T-helper 17 cell (primary cell): ENCODE data around the gene MAMDC2. TPM values are rescaled to one million over a fixed set of nuclear protein-coding genes. Genes with fewer than 3 reads are reported as not detected.

ENCODE experiments used
- ATAC-seq: fragments of 150-1000 bp; cut with Tn5 transposase; 2 replicates; pipeline ENCODE4 v1.10.0; 2021; ENCODE audit warnings: mild to moderate bottlenecking, moderate library complexity
- DNase-seq, 3 donors: peaks; one replicate each; pipeline versions ENCODE4 v3.0.0 to v3.0.0-alpha.2; 2020 to 2021
- H3K9me3 ChIP-seq: one replicate; pipeline ENCODE4 v1.7.0; 2013; ENCODE audit warnings: low read length, mild to moderate bottlenecking; ENCODE audit not compliant: control insufficient read depth, poor library complexity, severe bottlenecking
- H3K27ac Mint-ChIP-seq: one replicate; pipeline ENCODE4 v1.8.0; 2022; ENCODE audit warnings: mild to moderate bottlenecking, moderate library complexity, mixed read lengths
- H3K27me3 Mint-ChIP-seq: one replicate; pipeline ENCODE4 v1.8.0; 2022; ENCODE audit warnings: mixed read lengths
- H3K36me3 Mint-ChIP-seq: one replicate; pipeline ENCODE4 v1.8.0; 2022; ENCODE audit warnings: low read depth, mixed read lengths
- H3K4me1 Mint-ChIP-seq: one replicate; pipeline ENCODE4 v1.8.0; 2022; ENCODE audit warnings: mild to moderate bottlenecking, mixed read lengths
- H3K4me3 Mint-ChIP-seq: one replicate; pipeline ENCODE4 v1.8.0; 2022; ENCODE audit warnings: mild to moderate bottlenecking, moderate library complexity, mixed read lengths
- total RNA-seq, 4 donors: library from RNA in 2 of 4; stranded (reverse) in 2 of 4; gene quantifications; one replicate each; pipeline ENCODE4 v1.2.3 and lab custom pipeline; 2022 to 2026

The MAMDC2 gene
- total RNA-seq, 2 donors from 2014 or later: 0.07 TPM; not detected in 1

GRCh38 chr9:70060148-70060882, 16.7 kb downstream of the MAMDC2 start:
- no peak overlapping the region for H3K27ac Mint-ChIP-seq
- ATAC-seq (no peak), DNase-seq (no peak)
- H3K27me3 Mint-ChIP-seq: peaks cover 34% of the 10 kb centered on the region
- H3K9me3 ChIP-seq: no peaks in the 10 kb centered on the region
- no peaks in the 10 kb centered on the region for H3K36me3 Mint-ChIP-seq
- no peak overlapping the region for H3K4me3 Mint-ChIP-seq
- no peaks in the 10 kb centered on the region for H3K4me1 Mint-ChIP-seq

DNA sequence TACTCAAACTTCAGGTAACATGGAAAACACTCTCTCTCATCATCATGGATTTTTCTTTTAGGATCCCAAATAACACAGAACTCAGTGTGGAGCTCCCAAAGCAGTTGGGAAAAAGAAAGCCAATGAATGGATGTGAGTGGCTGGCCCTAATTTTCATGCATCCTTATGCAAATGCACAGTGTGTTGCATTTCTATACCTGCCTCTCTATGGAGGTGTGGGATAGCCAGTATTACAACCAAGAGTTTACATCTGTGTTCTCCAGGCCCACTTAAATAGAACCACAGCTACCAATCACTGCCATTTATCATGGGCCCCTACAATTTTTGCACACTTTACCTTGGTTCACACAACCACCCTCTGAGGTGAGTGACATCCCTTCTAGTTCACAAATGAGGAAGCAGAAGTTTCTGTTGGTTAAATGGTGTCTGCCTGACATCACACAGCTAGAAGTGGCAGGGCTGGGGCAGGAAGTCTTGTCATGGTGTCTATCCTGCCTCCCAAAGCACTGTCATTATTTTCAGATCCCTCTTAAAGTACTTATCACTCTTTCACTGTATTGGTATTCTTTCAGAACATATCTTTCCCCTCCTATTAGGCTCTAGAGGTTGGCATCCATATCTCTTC, 17.3 kb downstream of the MAMDC2 start:
- H3K27ac Mint-ChIP-seq: no peak overlapping the region
- H3K27me3 Mint-ChIP-seq: peaks cover 37% of the 10 kb centered on the region
- H3K9me3 ChIP-seq: no peaks in the 10 kb centered on the region
- no peak for DNase-seq
- no peaks in the 10 kb centered on the region for H3K36me3 Mint-ChIP-seq
- no peak for ATAC-seq
- no peaks in the 10 kb centered on the region for H3K4me1 Mint-ChIP-seq
- H3K4me3 Mint-ChIP-seq: no peak overlapping the region

DNA sequence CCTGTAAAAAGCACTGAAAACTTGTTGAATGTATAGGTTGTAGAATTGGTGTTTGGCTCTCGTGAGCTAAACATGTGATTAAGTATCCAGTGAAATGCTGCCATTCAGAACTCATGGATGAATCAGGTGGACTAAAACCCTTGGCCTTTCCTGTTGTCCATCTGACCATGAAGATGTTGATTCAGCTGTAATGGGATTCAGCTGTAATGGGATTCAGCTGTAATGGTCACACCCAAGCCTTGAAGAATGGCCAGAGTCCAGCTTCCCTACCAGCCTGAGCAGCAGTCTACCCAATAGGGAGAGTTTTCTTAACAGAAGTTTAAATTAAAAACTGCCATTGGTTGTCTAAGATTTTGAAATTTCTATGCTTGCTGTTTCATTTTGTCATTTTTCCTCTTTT, 18.1 kb downstream of the MAMDC2 start:
- H3K9me3 ChIP-seq: no peaks in the 10 kb centered on the region
- ATAC-seq: no peak
- Mint-ChIP-seq H3K4me1 (no peaks in the 10 kb centered on the region), H3K36me3 (no peaks in the 10 kb centered on the region), H3K27me3 (peaks cover 41% of the 10 kb centered on the region), H3K27ac (no peak overlapping the region), H3K4me3 (no peak overlapping the region)
- no peak for DNase-seq

GRCh38 chr9:70064496-70064895, 20.8 kb downstream of the MAMDC2 start:
- ATAC-seq: no peak
- H3K36me3 Mint-ChIP-seq: no peaks in the 10 kb centered on the region
- no peak for DNase-seq
- no peaks in the 10 kb centered on the region for H3K4me1 Mint-ChIP-seq
- no peak overlapping the region for H3K27ac Mint-ChIP-seq
- peaks cover 51% of the 10 kb centered on the region for H3K27me3 Mint-ChIP-seq
- H3K9me3 ChIP-seq: no peaks in the 10 kb centered on the region
- H3K4me3 Mint-ChIP-seq: no peak overlapping the region

- no peak overlapping the region for H3K4me3 Mint-ChIP-seq
- DNase-seq: no peak
- no peak overlapping the region for H3K27ac Mint-ChIP-seq
- H3K4me1 Mint-ChIP-seq: no peaks in the 10 kb centered on the region
- no peak for ATAC-seq
- H3K36me3 Mint-ChIP-seq: no peaks in the 10 kb centered on the region
- H3K9me3 ChIP-seq: no peaks in the 10 kb centered on the region
- H3K27me3 Mint-ChIP-seq: peaks cover 50% of the 10 kb centered on the region
Measured at GRCh38 chr9:70065572-70065971, 21.9 kb downstream of the MAMDC2 start.

DNA sequence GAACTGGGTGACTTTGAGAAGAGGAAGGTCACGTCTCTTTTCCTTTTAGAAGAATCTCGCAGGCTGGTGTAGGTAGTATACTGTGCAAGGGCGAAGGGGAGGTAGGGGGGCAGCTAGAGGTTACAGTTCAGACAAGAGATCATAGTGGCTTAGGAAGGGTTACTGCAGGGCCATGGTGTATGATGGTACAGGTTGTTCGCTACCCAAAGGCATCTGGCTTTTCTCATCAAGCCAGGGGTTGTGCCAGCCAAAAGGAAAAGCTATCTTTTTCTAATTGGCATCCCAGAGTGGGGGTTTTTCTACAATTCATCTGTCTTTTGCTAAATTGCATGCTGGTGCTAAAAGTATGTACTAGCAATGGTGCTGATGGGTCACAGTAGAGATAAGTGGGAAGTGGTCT, 22.8 kb downstream of the MAMDC2 start:
- no peaks in the 10 kb centered on the region for H3K9me3 ChIP-seq
- no peak for DNase-seq
- H3K4me3 Mint-ChIP-seq: no peak overlapping the region
- no peaks in the 10 kb centered on the region for H3K36me3 Mint-ChIP-seq
- no peak for ATAC-seq
- H3K27ac Mint-ChIP-seq: no peak overlapping the region
- peaks cover 50% of the 10 kb centered on the region for H3K27me3 Mint-ChIP-seq
- H3K4me1 Mint-ChIP-seq: no peaks in the 10 kb centered on the region

DNA sequence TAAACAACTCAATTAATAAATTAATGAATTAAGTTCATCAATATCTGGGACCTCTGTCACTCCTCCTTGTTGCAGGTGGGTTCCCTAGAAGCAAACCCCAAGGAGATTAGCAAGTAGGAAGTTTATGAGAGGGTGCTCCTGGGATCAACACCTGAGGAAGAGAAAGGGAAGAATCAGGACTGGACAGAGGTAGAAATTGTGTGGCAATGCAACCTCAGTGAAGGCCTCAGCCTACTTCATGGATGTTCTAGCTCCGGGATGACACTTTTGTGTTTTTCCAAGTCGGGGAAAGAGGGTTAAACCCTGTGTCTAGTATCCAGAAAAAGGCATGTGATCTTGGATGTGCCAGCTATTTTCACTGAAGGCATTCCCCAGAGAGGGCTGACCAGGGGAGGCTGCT, 23.2 kb downstream of the MAMDC2 start:
- ATAC-seq: no peak
- Mint-ChIP-seq H3K36me3 (no peaks in the 10 kb centered on the region), H3K27ac (no peak overlapping the region), H3K4me1 (no peaks in the 10 kb centered on the region), H3K27me3 (peaks cover 49% of the 10 kb centered on the region), H3K4me3 (no peak overlapping the region)
- no peaks in the 10 kb centered on the region for H3K9me3 ChIP-seq
- DNase-seq: no peak

DNA sequence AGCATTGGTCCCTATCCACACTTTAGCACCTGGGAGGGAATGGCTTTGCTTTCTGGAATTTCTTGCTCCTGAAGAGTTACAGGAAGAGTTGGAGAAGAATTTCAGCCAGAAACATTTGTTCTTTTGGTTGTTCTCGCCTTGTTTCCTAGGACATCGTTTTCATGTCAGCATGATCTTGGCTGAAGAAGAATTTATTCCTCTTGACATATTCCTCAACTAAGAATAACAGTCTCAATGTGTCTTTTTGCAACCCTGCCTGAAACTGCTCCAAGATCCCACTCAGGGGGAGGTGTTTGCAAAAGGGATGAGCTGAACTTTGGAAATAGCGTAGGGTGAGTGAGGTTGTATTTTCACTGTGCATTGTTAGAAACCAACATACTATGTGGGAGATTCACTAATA, 26.1 kb downstream of the MAMDC2 start:
- no peaks in the 10 kb centered on the region for H3K36me3 Mint-ChIP-seq
- no peaks in the 10 kb centered on the region for H3K9me3 ChIP-seq
- no peak overlapping the region for H3K4me3 Mint-ChIP-seq
- DNase-seq (no peak), ATAC-seq (no peak)
- peaks cover 35% of the 10 kb centered on the region for H3K27me3 Mint-ChIP-seq
- no peak overlapping the region for H3K27ac Mint-ChIP-seq
- peaks cover under 1% of the 10 kb centered on the region for H3K4me1 Mint-ChIP-seq

- no peaks in the 10 kb centered on the region for H3K9me3 ChIP-seq
- no peaks in the 10 kb centered on the region for H3K36me3 Mint-ChIP-seq
- DNase-seq (no peak), ATAC-seq (no peak)
- peaks cover 3% of the 10 kb centered on the region for H3K4me1 Mint-ChIP-seq
- no peak overlapping the region for H3K4me3 Mint-ChIP-seq
- H3K27me3 Mint-ChIP-seq: peaks cover 20% of the 10 kb centered on the region
- no peak overlapping the region for H3K27ac Mint-ChIP-seq
Measured at GRCh38 chr9:70073193-70073592, 29.5 kb downstream of the MAMDC2 start.

GRCh38 chr9:70073756-70074155, 30.1 kb downstream of the MAMDC2 start:
- DNase-seq (no peak), ATAC-seq (no peak)
- Mint-ChIP-seq H3K4me1 (peaks cover 3% of the 10 kb centered on the region), H3K27ac (no peak overlapping the region), H3K27me3 (peaks cover 15% of the 10 kb centered on the region), H3K36me3 (no peaks in the 10 kb centered on the region), H3K4me3 (no peak overlapping the region)
- no peaks in the 10 kb centered on the region for H3K9me3 ChIP-seq

GRCh38 chr9:70076678-70077077, 33.0 kb downstream of the MAMDC2 start:
- H3K9me3 ChIP-seq: no peaks in the 10 kb centered on the region
- DNase-seq (no peak), ATAC-seq (no peak)
- H3K4me1 Mint-ChIP-seq: peaks cover 12% of the 10 kb centered on the region
- peaks cover 29% of the 10 kb centered on the region for H3K27me3 Mint-ChIP-seq
- H3K27ac Mint-ChIP-seq: no peak overlapping the region
- no peak overlapping the region for H3K4me3 Mint-ChIP-seq
- H3K36me3 Mint-ChIP-seq: no peaks in the 10 kb centered on the region

GRCh38 chr9:70079417-70080037, 35.9 kb downstream of the MAMDC2 start:
- Mint-ChIP-seq H3K27me3 (peaks cover 26% of the 10 kb centered on the region), H3K36me3 (no peaks in the 10 kb centered on the region), H3K4me3 (no peak overlapping the region), H3K4me1 (peaks cover 12% of the 10 kb centered on the region), H3K27ac (peak overlapping the region; percentile 1)
- DNase-seq (no peak), ATAC-seq (no peak)
- no peaks in the 10 kb centered on the region for H3K9me3 ChIP-seq

DNA sequence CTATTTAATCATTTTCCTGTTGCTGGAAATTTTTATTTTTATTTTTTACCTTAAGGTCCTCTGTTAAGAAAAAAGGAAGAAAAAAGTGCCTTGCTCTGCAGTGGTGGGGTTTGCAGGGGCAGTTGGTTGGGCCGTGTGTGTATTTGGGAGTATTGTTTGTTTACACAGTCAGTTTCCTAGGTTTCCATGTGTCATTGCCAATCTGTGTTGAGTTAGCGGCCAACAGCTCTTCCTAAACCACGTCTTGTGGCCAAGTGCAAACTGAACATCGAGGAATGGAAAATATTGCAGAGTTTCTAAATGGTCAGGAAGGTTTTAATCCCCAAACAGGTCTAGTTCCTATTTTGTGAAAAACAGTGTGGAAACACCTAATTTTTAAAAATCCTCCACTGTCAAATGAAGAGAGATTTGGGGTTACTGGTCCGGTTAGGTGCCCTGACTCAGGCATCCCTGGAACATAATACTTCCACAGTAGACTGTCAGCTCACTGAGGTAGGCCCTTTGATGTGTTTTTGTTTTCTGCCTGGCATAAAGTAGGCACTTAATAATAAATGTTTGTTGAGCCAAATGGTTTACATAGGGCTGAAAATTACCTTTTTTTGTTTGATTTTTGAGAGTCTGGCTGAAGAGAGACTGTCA, 37.0 kb downstream of the MAMDC2 start:
- H3K9me3 ChIP-seq: no peaks in the 10 kb centered on the region
- no peak for DNase-seq
- no peaks in the 10 kb centered on the region for H3K36me3 Mint-ChIP-seq
- peak; percentile 53 for ATAC-seq
- peaks cover 9% of the 10 kb centered on the region for H3K4me1 Mint-ChIP-seq
- H3K27ac Mint-ChIP-seq: peak overlapping the region; percentile 14
- no peak overlapping the region for H3K4me3 Mint-ChIP-seq
- peaks cover 24% of the 10 kb centered on the region for H3K27me3 Mint-ChIP-seq
